NT2/D1 (cell line): Measurements from ENCODE around the gene ACAN.

Source experiments
- SUZ12 ChIP-seq: IDR thresholded peaks from 2 replicates; pipeline ENCODE4 v1.6.1; 2011; ENCODE audit not compliant: insufficient read length, insufficient read depth; ENCODE audit errors: extremely low read depth
- YY1 ChIP-seq: IDR thresholded peaks from 2 replicates; pipeline ENCODE4 v1.6.1; 2011; ENCODE audit not compliant: insufficient read length, insufficient read depth
- ZNF274 ChIP-seq: IDR thresholded peaks from 2 replicates; pipeline ENCODE4 v1.6.1; 2011; ENCODE audit warnings: mild to moderate bottlenecking, low read depth, low read length

- TF ChIP-seq ZNF274, result no peak
- TF ChIP-seq YY1, result no peak
- no peak for TF ChIP-seq SUZ12
Measured at GRCh38 chr15:88908123-88908522, 104.9 kb downstream of the ACAN start.
